KOPT-K1 (cell line): ENCODE results near the gene ZNF692.

Source experiments
- H3K27ac ChIP-seq: fragments of 200-600 bp; sonication (generic); 2 replicates; pipeline ENCODE4 v1.5.1; 2016; ENCODE audit warnings: antibody characterized with exemption, mild to moderate bottlenecking, low read depth, low read length; ENCODE audit not compliant: poor library complexity, severe bottlenecking
- H3K36me3 ChIP-seq: fragments of 200-600 bp; sonication (generic); 2 replicates; pipeline ENCODE4 v1.5.1; 2017; ENCODE audit warnings: antibody characterized with exemption, mild to moderate bottlenecking, low read length, moderate library complexity; ENCODE audit not compliant: insufficient read depth
- H3K9me3 ChIP-seq: fragments of 200-600 bp; sonication (generic); 2 replicates; pipeline ENCODE4 v1.5.1; 2017; ENCODE audit warnings: antibody characterized with exemption, low read length, mild to moderate bottlenecking; ENCODE audit not compliant: insufficient read depth, poor library complexity, severe bottlenecking

ZNF692 gene

DNA sequence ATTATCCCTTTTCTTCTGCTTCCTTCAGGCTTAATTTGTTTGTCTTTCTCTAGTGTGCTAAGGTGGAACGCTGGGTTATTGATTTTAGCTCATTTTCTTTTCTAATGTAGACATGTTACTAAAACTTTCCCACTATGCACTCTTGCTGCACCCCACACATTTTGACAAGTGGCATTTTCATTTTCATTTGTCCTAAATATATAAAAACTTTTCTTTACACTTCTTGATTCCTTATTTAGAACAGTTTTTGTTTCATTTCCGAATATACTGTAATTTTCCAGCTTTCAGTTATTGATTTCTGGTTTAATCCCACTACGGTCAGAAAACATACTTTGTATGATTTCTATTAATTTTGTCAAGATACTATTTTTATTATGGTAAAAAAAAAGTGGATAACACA lies 58.4 kb downstream of the ZNF692 start:
- H3K9me3 ChIP-seq, result no peaks in the 10 kb centered on the region
- H3K27ac ChIP-seq, result no peak overlapping the region
- no peaks in the 10 kb centered on the region for H3K36me3 ChIP-seq
